OCI-LY7 (cell line): ENCODE data around the gene ACP1. TPM values are rescaled to one million over a fixed set of nuclear protein-coding genes. Genes with fewer than 3 reads are reported as not detected.

Experiments used
- BruUV-seq: library from RNA; stranded (reverse); fragments of 400-500 nt; replicated peaks from 2 replicates; lab custom pipeline; 2021; lab: Mats Ljungman, UMichigan
- CTCF ChIA-PET: fragments of 300-600 bp; sonication (Branson Sonifier 250); formaldehyde crosslinking; loops from one replicate; lab custom pipeline; 2022; ENCODE audit warnings: antibody characterized with exemption; ENCODE audit not compliant: unreplicated experiment; lab: Charles Lee
- POLR2A ChIA-PET: fragments of 300-600 bp; sonication (Branson Sonifier 250); formaldehyde crosslinking; loops from one replicate; lab custom pipeline; 2022; ENCODE audit warnings: antibody characterized with exemption; lab: Charles Lee
- DNase-seq: peaks from one replicate; pipeline ENCODE4 v3.0.0-alpha.2; 2015; ENCODE audit warnings: low spot score
- H2AFZ ChIP-seq: fragments of 200-600 bp; sonication (generic), shearing (Covaris generic); 2 replicates; pipeline ENCODE4 v1.6.1; 2014; ENCODE audit warnings: mild to moderate bottlenecking, antibody characterized with exemption, low read length, moderate library complexity
- H3K27ac ChIP-seq: fragments of 200-600 bp; sonication (generic); 2 replicates; pipeline ENCODE4 v1.5.1; 2014; ENCODE audit warnings: mixed run types, low read depth, mild to moderate bottlenecking, moderate library complexity, low read length, inconsistent platforms; ENCODE audit not compliant: poor library complexity, severe bottlenecking
- H3K36me3 ChIP-seq: fragments of 200-600 bp; sonication (generic); 2 replicates; pipeline ENCODE4 v1.6.1; 2014; ENCODE audit warnings: mild to moderate bottlenecking, antibody characterized with exemption, low read length, moderate library complexity, mixed read lengths; ENCODE audit not compliant: insufficient read depth
- H3K4me1 ChIP-seq: fragments of 200-600 bp; sonication (generic); 2 replicates; pipeline ENCODE4 v1.5.1; 2014; ENCODE audit warnings: mild to moderate bottlenecking, low read length; ENCODE audit not compliant: insufficient read depth, poor library complexity, severe bottlenecking
- H3K4me2 ChIP-seq: fragments of 200-600 bp; sonication (generic); 2 replicates; pipeline ENCODE4 v1.6.1; 2014; ENCODE audit warnings: mild to moderate bottlenecking, low read length
- H3K4me3 ChIP-seq: fragments of 200-600 bp; sonication (generic); 2 replicates; pipeline ENCODE4 v1.5.1; 2014; ENCODE audit warnings: mild to moderate bottlenecking, low read depth, low read length; ENCODE audit not compliant: poor library complexity, severe bottlenecking
- H3K79me2 ChIP-seq: fragments of 200-600 bp; sonication (generic); 2 replicates; pipeline ENCODE4 v1.6.1; 2016; ENCODE audit warnings: low read depth, mild to moderate bottlenecking, low read length, moderate library complexity, mixed read lengths; ENCODE audit not compliant: insufficient read depth
- H3K9me2 ChIP-seq: fragments of 200-600 bp; sonication (generic); 2 replicates; pipeline ENCODE4 v1.6.1; 2016; ENCODE audit warnings: mild to moderate bottlenecking, low read length, mixed read lengths; ENCODE audit not compliant: insufficient read depth
- H3K9me3 ChIP-seq: fragments of 200-600 bp; sonication (generic); 2 replicates; pipeline ENCODE4 v1.6.1; 2014; ENCODE audit warnings: mild to moderate bottlenecking, mixed run types, low read length, mixed read lengths
- H4K20me1 ChIP-seq: fragments of 200-600 bp; sonication (generic); 2 replicates; pipeline ENCODE4 v1.6.1; 2014; ENCODE audit warnings: mild to moderate bottlenecking, antibody characterized with exemption, low read length, moderate library complexity, mixed read lengths; ENCODE audit not compliant: insufficient read depth
- CTCF ChIP-seq: fragments of 200-600 bp; sonication (generic); conservative IDR thresholded peaks from 2 replicates; pipeline ENCODE4 v1.5.1; 2014; ENCODE audit warnings: mild to moderate bottlenecking, antibody characterized with exemption, low read length, moderate library complexity, mixed read lengths
- EZH2phosphoT487 ChIP-seq: fragments of 200-600 bp; sonication (generic); IDR thresholded peaks from 2 replicates; pipeline ENCODE4 v1.6.1; 2018; ENCODE audit warnings: low read depth, borderline replicate concordance, mild to moderate bottlenecking, mixed run types, antibody characterized with exemption, low read length, moderate library complexity, mixed read lengths
- intact Hi-C: fragments of 100-400 bp; cut with micrococcal nuclease; formaldehyde crosslinking; loops from one replicate; pipeline ENCODE4 v1.10.0; 2022; ENCODE audit not compliant: unreplicated experiment
- total RNA-seq, 2 experiments: library from RNA; depleted of rRNA in 1 of 2; stranded (reverse); fragments of >200 nt in 1 of 2; shearing (Covaris generic) in 1 of 2; gene quantifications; 2 replicates each; pipeline ENCODE4 v1.2.3, GENCODE V29; 2014 to 2022

The ACP1 gene
- total RNA-seq, 2 experiments from 2014 or later, result 99.0 to 124 TPM

GRCh38 chr2:268323-268722 is 3.6 kb downstream of the ACP1 start:
- no peaks in the 10 kb centered on the region for H3K9me3 ChIP-seq
- H3K4me1 ChIP-seq, result peaks cover 51% of the 10 kb centered on the region
- H3K4me3 ChIP-seq, result peak overlapping the region; percentile 89
- H3K27ac ChIP-seq, result no peak overlapping the region
- no peak for TF ChIP-seq EZH2phosphoT487
- TF ChIP-seq CTCF, result no peak
- ChIA-PET POLR2A (interaction anchor here (1.1 to 1.3 kb wide), 2 partner anchors 8 to 15 kb away, joined by 4 to 5 read pairs; no protein-coding TSS in a partner anchor), CTCF (no interaction called here)
- peaks cover 85% of the 10 kb centered on the region for H3K79me2 ChIP-seq
- H2AFZ ChIP-seq, result no peak overlapping the region
- H3K36me3 ChIP-seq, result peaks cover 63% of the 10 kb centered on the region
- H3K9me2 ChIP-seq, result no peaks in the 10 kb centered on the region
- H4K20me1 ChIP-seq, result peaks cover 66% of the 10 kb centered on the region
- DNase-seq, result no peak
- peak overlapping the region; percentile 81 for H3K4me2 ChIP-seq
- BruUV-seq, result no TSS peak
- intact Hi-C loops, result loop anchor here (10.0 kb wide), 1 partner anchor 166 kb away; no protein-coding TSS in a partner anchor

- ChIA-PET CTCF (no interaction called here), POLR2A (interaction anchor here (1.1 kb wide), 1 partner anchor 13 kb away, joined by 4 read pairs; no protein-coding TSS in a partner anchor)
- Histone ChIP-seq H4K20me1 (peaks cover 75% of the 10 kb centered on the region), H3K4me3 (no peak overlapping the region), H3K9me2 (no peaks in the 10 kb centered on the region), H3K79me2 (peaks cover 97% of the 10 kb centered on the region), H3K4me1 (peaks cover 45% of the 10 kb centered on the region), H3K4me2 (peak overlapping the region; percentile 81; the same call in 1 of the 2 replicates), H2AFZ (no peak overlapping the region), H3K36me3 (peaks cover 74% of the 10 kb centered on the region), H3K9me3 (no peaks in the 10 kb centered on the region), H3K27ac (no peak overlapping the region)
- BruUV-seq, result no TSS peak
- no peak for TF ChIP-seq CTCF
- TF ChIP-seq EZH2phosphoT487, result no peak
- DNase-seq, result no peak
- intact Hi-C loops, result loop anchor here (10.0 kb wide), 1 partner anchor 165 kb away; no protein-coding TSS in a partner anchor
These were observed 4.7 kb downstream of the ACP1 start for GRCh38 chr2:269356-270030.

GRCh38 chr2:270861-271260 is 6.1 kb downstream of the ACP1 start:
- no peaks in the 10 kb centered on the region for H3K9me2 ChIP-seq
- H3K4me3 ChIP-seq, result no peak overlapping the region
- H3K79me2 ChIP-seq, result peaks cover 100% of the 10 kb centered on the region
- no peak overlapping the region for H3K4me2 ChIP-seq
- H4K20me1 ChIP-seq, result peaks cover 81% of the 10 kb centered on the region
- H3K27ac ChIP-seq, result no peak overlapping the region
- no TSS peak for BruUV-seq
- ChIA-PET CTCF (no interaction called here), POLR2A (no interaction called here)
- H2AFZ ChIP-seq, result no peak overlapping the region
- peaks cover 55% of the 10 kb centered on the region for H3K4me1 ChIP-seq
- intact Hi-C loops, result no loop called here
- TF ChIP-seq CTCF, result no peak
- TF ChIP-seq EZH2phosphoT487, result no peak
- no peak for DNase-seq
- no peaks in the 10 kb centered on the region for H3K9me3 ChIP-seq
- peaks cover 88% of the 10 kb centered on the region for H3K36me3 ChIP-seq
